B cell (primary cell): ENCODE results near the gene PLA2G12A. TPM values are rescaled to one million over a fixed set of nuclear protein-coding genes. Genes with fewer than 3 reads are reported as not detected.
A peak's percentile ranks its signal among the peaks of the same experiment; 100 is the strongest.

Experiments
- ATAC-seq: fragments of 200-7000 bp; cut with Tn5 transposase; one replicate; pipeline ENCODE4 v1.10.0; 2021; ENCODE audit warnings: low read depth, mild to moderate bottlenecking, moderate number of reproducible peaks, moderate library complexity
- CTCF ChIA-PET: fragments of 350-600 bp; sonication (Branson Sonifier 250); formaldehyde crosslinking; loops from one replicate; lab custom pipeline; 2021; ENCODE audit warnings: antibody characterized with exemption, inconsistent platforms; lab: Charles Lee
- POLR2A ChIA-PET: fragments of 350-600 bp; sonication (Branson Sonifier 250); formaldehyde crosslinking; loops from one replicate; lab custom pipeline; 2021; ENCODE audit warnings: antibody characterized with exemption; lab: Charles Lee
- DNase-seq: peaks from one replicate; pipeline ENCODE4 v3.0.0; 2013
- H2AFZ ChIP-seq: 2 replicates; pipeline ENCODE4 v1.6.1; 2012; ENCODE audit warnings: mild to moderate bottlenecking, low read depth, low read length; ENCODE audit not compliant: insufficient read depth, poor library complexity, severe bottlenecking
- H3K27ac ChIP-seq, 2 donors: 1 replicate in 1 of 2; 2 replicates in 1 of 2; pipeline ENCODE4 v1.5.1; 2012 to 2013; ENCODE audit warnings: low read length in 2 of 2, mild to moderate bottlenecking in 2 of 2, moderate library complexity in 1 of 2
- H3K27me3 ChIP-seq, 4 experiments: fragments of 200-600 bp in 1 of 4; sonication (generic) in 1 of 4; replicated peaks in 1 of 4; 1 replicate in 2 of 4; 2 replicates in 2 of 4; pipeline versions ENCODE4 v1.6.1 to v1.7.0; 2013 to 2016; ENCODE audit warnings: low read length in 3 of 4, mild to moderate bottlenecking in 2 of 4, mixed read lengths in 1 of 4, moderate library complexity in 1 of 4; ENCODE audit not compliant: insufficient read depth in 4 of 4, control insufficient read depth in 3 of 4; ENCODE audit errors: control extremely low read depth in 1 of 4
- H3K36me3 ChIP-seq, 2 experiments: replicated peaks in 1 of 2; 1 replicate in 1 of 2; 2 replicates in 1 of 2; pipeline versions ENCODE4 v1.6.1 to v1.7.1; 2013; ENCODE audit warnings: low read length in 1 of 2; ENCODE audit not compliant: insufficient read depth in 2 of 2, control insufficient read depth in 1 of 2; ENCODE audit errors: control extremely low read depth in 1 of 2, extremely low read depth in 1 of 2
- H3K4me1 ChIP-seq, 2 donors: fragments of 200-600 bp in 1 of 2; sonication (generic) in 1 of 2; 1 replicate in 1 of 2; 2 replicates in 1 of 2; pipeline versions ENCODE4 v1.5.1 to v1.6.1; 2013 to 2017; ENCODE audit warnings: low read length in 2 of 2; ENCODE audit not compliant: control insufficient read depth in 2 of 2, insufficient read depth in 2 of 2
- H3K4me2 ChIP-seq: replicated peaks from 2 replicates; pipeline ENCODE3; 2012; ENCODE audit warnings: mild to moderate bottlenecking, low read depth, low read length; ENCODE audit not compliant: poor library complexity, severe bottlenecking
- H3K4me3 ChIP-seq, 5 experiments: fragments of 200-600 bp in 1 of 5; sonication (generic) in 1 of 5; 1 replicate in 3 of 5; 2 replicates in 2 of 5; pipeline versions ENCODE4 v1.5.1 to v1.7.0; 2011 to 2016; ENCODE audit warnings: low read length in 4 of 5, mild to moderate bottlenecking in 4 of 5, low read depth in 2 of 5, control low read depth in 1 of 5, moderate library complexity in 1 of 5; ENCODE audit not compliant: insufficient read depth in 1 of 5; ENCODE audit errors: control extremely low read depth in 1 of 5, extremely low read depth in 1 of 5
- H3K79me2 ChIP-seq: fragments of 200-600 bp; sonication (generic); one replicate; pipeline ENCODE4 v1.6.0; 2016; ENCODE audit warnings: low read length; ENCODE audit not compliant: control insufficient read depth, insufficient read depth
- H3K9ac ChIP-seq: fragments of 200-600 bp; sonication (generic); 2 replicates; pipeline ENCODE4 v1.6.1; 2017; ENCODE audit warnings: mild to moderate bottlenecking, low read length, moderate library complexity
- H3K9me3 ChIP-seq, 3 donors: one replicate each; pipeline versions ENCODE4 v1.6.1 to v1.7.1; 2013; ENCODE audit warnings: low read length in 2 of 3; ENCODE audit not compliant: control insufficient read depth in 2 of 3, insufficient read depth in 1 of 3; ENCODE audit errors: control extremely low read depth in 1 of 3
- H4K20me1 ChIP-seq: 2 replicates; pipeline ENCODE4 v1.6.0; 2012; ENCODE audit warnings: mild to moderate bottlenecking, low read length; ENCODE audit not compliant: insufficient read depth, control insufficient read depth, poor library complexity, severe bottlenecking
- H3K27ac Mint-ChIP-seq: one replicate; pipeline ENCODE4 v1.8.0; 2021; ENCODE audit warnings: mixed read lengths
- H3K27me3 Mint-ChIP-seq: one replicate; pipeline ENCODE4 v1.8.0; 2021; ENCODE audit warnings: mixed read lengths
- H3K4me1 Mint-ChIP-seq: one replicate; pipeline ENCODE4 v1.8.0; 2021; ENCODE audit warnings: mixed read lengths
- H3K4me3 Mint-ChIP-seq: one replicate; pipeline ENCODE4 v1.8.0; 2021; ENCODE audit warnings: mixed read lengths
- H3K9me3 Mint-ChIP-seq: one replicate; pipeline ENCODE4 v1.8.0; 2022; ENCODE audit warnings: mixed read lengths; ENCODE audit not compliant: insufficient read depth
- EZH2 ChIP-seq: IDR thresholded peaks from 2 replicates; pipeline ENCODE4 v1.6.1; 2012; ENCODE audit warnings: borderline replicate concordance, low read depth, mild to moderate bottlenecking, moderate library complexity, low read length; ENCODE audit not compliant: insufficient read depth, poor library complexity, severe bottlenecking
- WGBS: methylation state at CpG from one replicate; pipeline ENCODE4 v1.1.5; 2013; ENCODE audit warnings: missing lambda C conversion rate; ENCODE audit not compliant: insufficient coverage; 5-methylcytosine and 5-hydroxymethylcytosine counted together
- intact Hi-C: fragments of 100-400 bp; cut with micrococcal nuclease; formaldehyde crosslinking; loops from one replicate; pipeline ENCODE4 v1.10.0; 2022
- polyA plus RNA-seq: library from polyadenylated mRNA; depleted of rRNA; stranded (reverse); fragments of >200 nt; gene quantifications from 2 replicates; pipeline ENCODE4 v1.2.3, GENCODE V29; 2012
- total RNA-seq, 2 donors: library from RNA; stranded (reverse); fragments of 120-200 nt in 1 of 2; gene quantifications; 1 replicate in 1 of 2; 2 replicates in 1 of 2; pipeline versions ENCODE4 v1.2.3 to v1.2.4, GENCODE V29; 2013 to 2022
- TF ChIP-seq, protein P1 (sequence below): fragments of 200-600 bp; IDR thresholded peaks from one replicate; pipeline ENCODE4 v1.8.0; 2022; ENCODE audit warnings: antibody characterized with exemption, mild to moderate bottlenecking

The PLA2G12A gene
- total and polyA plus RNA-seq, 2 donors (not counting 1 experiment from before 2014, with no cell fraction given) = 4.9 to 7.9 TPM

GRCh38 chr4:109730619-109731545 lies 1.0 kb upstream of the PLA2G12A start:
- H2AFZ ChIP-seq = peak overlapping the region; percentile 99
- Mint-ChIP-seq H3K27me3 (no peaks in the 10 kb centered on the region), H3K4me3 (peak overlapping the region; percentile 89), H3K9me3 (no peaks in the 10 kb centered on the region), H3K4me1 (peaks cover 13% of the 10 kb centered on the region), H3K27ac (peak overlapping the region; percentile 83)
- no peaks in the 10 kb centered on the region for H3K27me3 ChIP-seq
- DNase-seq (no peak), ATAC-seq (no peak)
- peak overlapping the region; percentile 41 to 63 for H3K27ac ChIP-seq
- H3K9me3 ChIP-seq = no peaks in the 10 kb centered on the region
- H3K4me3 ChIP-seq = peak overlapping the region; percentile 75 to 95 (median 83)
- intact Hi-C loops = loop anchor here (1.0 kb wide), 2 partner anchors 84 to 298 kb away; partner anchors contain the start of genes GAR1 and SEC24B
- H3K4me2 ChIP-seq = peak overlapping the region; percentile 92
- H3K79me2 ChIP-seq = peaks cover 17% of the 10 kb centered on the region
- TF ChIP-seq, protein P1, sequence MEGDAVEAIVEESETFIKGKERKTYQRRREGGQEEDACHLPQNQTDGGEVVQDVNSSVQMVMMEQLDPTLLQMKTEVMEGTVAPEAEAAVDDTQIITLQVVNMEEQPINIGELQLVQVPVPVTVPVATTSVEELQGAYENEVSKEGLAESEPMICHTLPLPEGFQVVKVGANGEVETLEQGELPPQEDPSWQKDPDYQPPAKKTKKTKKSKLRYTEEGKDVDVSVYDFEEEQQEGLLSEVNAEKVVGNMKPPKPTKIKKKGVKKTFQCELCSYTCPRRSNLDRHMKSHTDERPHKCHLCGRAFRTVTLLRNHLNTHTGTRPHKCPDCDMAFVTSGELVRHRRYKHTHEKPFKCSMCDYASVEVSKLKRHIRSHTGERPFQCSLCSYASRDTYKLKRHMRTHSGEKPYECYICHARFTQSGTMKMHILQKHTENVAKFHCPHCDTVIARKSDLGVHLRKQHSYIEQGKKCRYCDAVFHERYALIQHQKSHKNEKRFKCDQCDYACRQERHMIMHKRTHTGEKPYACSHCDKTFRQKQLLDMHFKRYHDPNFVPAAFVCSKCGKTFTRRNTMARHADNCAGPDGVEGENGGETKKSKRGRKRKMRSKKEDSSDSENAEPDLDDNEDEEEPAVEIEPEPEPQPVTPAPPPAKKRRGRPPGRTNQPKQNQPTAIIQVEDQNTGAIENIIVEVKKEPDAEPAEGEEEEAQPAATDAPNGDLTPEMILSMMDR = no peak
- TF ChIP-seq EZH2 = no peak
- CTCF ChIA-PET = interaction anchor here (0.9 to 1.6 kb wide), 3 partner anchors 28 to 298 kb away, joined by 3 to 8 read pairs (median 7); partner anchors contain the start of genes CASP6 and SEC24B
- H3K36me3 ChIP-seq = no peaks in the 10 kb centered on the region
- 80% methylated on average over 11 of the region's 21 CpGs for WGBS
- peak overlapping the region; percentile 89 for H3K9ac ChIP-seq
- POLR2A ChIA-PET = interaction anchor here (1.0 to 1.8 kb wide), 4 partner anchors 27 to 298 kb away, joined by 3 to 6 read pairs (median 4); partner anchors contain the start of genes CASP6, MCUB and SEC24B
- no peaks in the 10 kb centered on the region for H4K20me1 ChIP-seq
- H3K4me1 ChIP-seq = peaks cover 6 to 10% of the 10 kb centered on the region in 2 donors
